ELR (cell line): ENCODE results near the gene MBP.

Experiments
- DNase-seq: peaks from one replicate; pipeline ENCODE4 v3.0.0-alpha.2; 2015; ENCODE audit warnings: low read depth

Gene MBP

DNA sequence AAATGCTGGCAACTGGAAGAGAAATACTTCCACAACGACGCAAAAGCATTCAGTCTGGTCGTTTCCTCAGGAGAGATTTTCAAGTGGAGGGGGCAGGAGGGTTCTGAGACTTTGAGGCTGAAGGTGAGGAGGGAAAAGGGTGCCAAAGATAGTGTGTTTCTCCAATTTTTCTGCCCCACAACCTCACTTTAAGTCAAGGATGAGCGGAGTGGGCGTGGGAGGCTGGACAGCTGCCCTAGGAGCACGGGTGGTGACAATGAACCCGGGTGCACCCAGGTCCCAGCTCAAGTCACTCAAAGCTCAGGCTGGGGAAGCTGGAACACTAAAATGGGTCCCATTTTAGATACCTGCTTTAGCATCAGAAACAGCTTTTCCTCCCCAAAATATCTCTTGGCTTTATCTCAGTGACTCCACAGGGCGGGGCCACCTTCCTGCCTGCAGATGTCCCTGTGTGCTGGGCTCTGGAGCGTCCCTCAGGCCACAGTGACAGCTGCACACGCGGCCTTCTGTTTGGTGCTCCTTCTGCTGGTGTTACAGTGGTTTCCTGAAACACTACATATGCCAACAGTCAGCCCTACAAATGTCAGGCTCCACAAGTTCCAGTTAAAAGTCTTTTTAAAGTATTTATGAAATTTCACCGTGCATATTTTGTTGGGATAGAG, 1.4 kb upstream of the MBP start:
- no peak for DNase-seq

DNA sequence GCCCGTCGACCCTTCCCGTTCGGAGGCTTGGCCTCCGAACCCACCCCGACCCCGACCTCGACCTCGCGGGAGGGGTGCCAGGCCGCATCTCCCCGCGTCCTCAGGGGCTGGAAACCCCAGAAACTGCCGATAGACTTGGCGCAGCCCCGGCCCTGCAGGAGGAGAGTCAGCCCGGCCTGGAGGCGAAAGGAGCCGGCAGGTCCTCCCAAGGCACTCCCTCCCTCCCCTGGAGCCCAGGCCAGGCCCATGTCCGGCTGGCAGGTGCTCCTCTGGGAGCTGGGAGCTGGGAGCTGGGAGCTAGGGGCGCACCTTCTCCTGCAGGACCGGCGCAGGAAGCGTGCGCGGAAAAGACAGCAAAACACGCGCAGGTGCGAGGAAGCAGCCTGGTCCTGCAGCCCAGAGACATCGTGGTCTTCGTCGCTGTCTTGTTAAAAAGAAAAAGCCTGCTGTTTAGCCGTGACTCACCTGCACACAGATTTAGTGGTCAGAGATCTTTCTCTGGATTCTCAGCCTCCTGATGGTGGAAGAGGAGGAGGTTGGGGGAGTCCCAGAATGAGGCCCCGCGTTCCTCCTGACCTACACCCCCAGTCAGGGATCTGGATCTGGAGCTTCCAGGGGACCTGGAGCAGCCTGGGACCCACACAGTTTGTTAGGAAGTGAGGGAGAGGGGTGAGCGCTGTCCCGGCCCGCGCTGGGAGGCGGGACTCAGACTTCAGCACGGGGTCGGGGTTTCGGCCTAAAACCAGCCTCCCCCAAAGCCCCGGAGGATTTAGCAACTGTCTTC, 660 bp upstream of the MBP start:
- no peak for DNase-seq

GRCh38 chr18:77131652-77132368, 773 bp downstream of the MBP start:
- DNase-seq, result peak; percentile 45

- no peak for DNase-seq
Observed at GRCh38 chr18:77131100-77131651, 1.4 kb downstream of the MBP start.

- no peak for DNase-seq
Observed at GRCh38 chr18:77130229-77131099, 2.1 kb downstream of the MBP start.

DNA sequence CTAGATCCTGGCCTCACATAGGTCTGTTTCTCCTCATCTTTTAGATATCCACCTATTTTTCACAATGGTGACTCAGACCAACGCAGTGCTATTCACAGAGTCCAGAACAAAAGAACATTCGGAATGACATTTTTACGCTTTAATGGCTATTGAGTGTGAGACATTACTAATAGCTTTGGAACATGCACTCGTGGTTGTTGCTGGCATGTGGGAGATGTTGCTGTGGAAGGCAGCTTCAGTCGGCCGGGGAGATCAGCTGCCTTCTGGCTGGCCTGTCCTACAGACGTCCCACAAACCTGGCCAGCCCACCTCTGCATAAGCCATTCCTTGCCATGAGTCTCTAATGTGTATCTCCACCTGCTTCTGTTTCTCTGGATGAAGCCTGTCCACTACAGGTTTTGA, 3.4 kb downstream of the MBP start:
- peak; percentile 83 for DNase-seq

- DNase-seq, result peak; percentile 86
Observed at GRCh38 chr18:77127769-77128671, 4.6 kb downstream of the MBP start.

DNA sequence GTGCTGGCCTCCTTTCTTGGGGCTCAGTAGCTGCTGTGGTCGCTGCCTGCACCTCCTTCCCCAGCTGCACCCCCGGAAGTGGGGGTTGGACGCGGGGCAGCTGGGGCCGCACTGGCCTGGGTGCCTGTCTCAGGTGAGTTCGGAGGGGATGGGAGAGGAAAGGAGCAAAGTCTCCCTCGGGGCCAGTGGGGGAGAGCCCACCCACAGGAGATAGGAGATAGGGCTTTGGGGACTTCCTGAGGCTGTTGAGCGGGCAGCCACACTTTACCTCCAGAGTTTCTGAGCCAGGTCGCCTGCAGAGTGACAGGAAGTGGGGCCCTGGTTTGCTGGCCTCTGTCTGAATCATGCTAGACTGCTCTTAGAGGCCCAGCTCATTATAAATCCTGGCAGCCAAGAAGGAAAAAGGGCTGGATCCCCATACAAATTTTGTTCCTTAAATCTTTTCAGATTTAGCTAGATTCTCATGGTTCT, 8.1 kb downstream of the MBP start:
- DNase-seq, result peak; percentile 23

- no peak for DNase-seq
Observed at GRCh38 chr18:77123320-77124231, 9.0 kb downstream of the MBP start.

- DNase-seq, result no peak
Observed at GRCh38 chr18:77121523-77121922, 11.1 kb downstream of the MBP start.

DNA sequence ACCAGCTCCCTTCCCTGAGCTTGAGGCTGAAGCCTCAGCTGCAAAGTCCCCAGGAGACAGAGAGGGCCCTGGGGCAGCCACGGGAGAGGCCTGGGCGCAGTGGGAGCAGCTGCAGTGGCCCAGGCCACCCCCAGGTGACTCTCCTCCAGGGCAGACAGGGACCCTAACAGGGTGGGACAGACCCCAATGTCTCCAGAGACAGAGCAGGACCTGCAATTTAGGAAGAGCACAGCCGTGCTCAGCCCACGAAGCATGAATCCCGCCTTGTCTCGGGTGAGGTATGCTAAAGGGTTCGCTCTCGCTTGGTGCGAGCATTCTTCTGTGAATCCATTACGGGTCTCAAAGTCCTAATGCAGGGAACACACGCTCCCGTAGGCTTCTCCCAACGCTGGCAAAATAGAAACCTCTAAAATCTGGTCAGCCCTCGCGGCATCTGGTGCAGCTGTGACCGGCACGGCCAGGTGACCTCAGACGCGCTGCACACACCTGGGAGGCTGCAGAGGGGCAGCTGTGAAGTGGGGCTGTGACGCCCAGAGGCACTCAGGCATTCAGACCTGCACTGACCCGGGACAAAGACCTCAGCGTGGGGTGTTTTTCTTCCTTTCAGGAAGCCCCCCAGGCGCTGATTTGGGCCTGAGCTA, 12.6 kb downstream of the MBP start:
- DNase-seq, result no peak

DNA sequence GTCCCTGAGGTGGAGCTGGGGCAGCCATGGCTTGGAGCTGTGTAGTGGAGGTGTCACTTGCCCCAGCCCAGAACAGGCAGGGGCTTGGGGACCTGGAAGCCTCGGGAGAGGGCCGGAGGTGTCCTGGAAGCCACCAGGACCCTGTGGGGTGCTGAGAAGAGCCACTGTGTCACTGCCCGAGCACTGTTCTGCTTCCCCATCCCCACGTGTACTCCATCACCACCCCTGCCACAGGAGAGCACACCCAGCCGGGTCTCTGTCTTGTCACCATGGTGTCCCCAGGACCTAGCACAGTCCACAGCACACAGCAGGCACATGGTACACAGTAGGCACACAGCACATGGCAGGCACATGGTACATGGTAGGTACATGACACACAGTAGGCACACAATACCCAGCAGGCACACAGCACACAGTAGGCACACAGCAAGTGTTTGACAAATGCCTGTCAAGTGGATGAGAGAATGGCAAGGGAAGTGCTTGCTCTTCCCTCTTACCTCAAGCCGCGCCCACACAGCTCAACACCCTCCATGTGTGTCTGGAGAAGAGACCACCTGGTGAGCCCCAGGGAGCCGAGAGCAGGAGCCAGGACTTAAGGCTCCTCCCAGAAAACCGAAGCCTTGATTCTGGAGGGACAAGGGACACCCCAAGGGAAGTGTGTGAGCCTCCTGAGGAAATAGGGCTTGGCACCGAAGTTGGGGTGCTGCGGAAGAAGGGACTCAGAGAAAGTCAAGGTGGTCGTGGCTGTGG, 13.3 kb downstream of the MBP start:
- no peak for DNase-seq

- no peak for DNase-seq
Observed at GRCh38 chr18:77118256-77119090, 14.1 kb downstream of the MBP start.

GRCh38 chr18:77116201-77117080, 16.1 kb downstream of the MBP start:
- DNase-seq, result no peak

DNA sequence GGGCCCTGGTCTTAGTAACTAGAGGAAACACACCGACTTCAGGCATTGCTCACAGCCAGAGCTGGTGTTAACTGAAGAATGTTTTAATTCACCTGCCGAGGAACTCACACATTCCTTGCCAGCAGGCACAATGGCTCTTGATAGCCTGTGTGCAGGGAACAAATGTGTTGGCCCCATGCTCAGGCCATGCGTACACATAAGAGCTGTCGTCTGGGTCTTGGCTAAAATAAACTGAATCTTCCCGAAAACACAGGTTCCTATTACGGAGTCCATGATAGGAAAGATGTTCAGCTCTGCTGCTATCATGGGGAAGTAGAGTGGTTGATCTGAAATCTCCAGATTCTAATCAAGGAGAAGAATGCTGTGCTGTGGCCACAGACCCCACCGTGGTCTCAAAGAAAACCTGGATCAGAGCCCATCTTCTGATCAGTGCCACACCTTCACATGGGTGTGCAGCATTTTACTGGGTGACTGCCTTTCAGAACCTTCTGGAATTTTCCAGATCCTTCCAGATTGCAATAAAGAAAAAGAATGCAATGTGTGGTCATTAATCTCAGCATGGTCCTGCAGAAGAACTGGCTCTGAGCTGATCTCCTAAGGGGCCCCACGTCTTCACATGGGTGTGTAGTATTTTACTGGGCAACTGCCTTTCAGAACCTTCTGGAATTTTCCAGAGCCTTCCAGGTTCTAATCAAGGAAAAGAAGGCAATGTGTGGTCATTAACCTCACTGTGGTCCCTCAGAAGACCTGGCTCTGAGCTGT, 17.2 kb downstream of the MBP start:
- no peak for DNase-seq
